NT2/D1 (cell line): ENCODE results near the gene PKNOX2.

ENCODE experiments used
- DNase-seq: peaks from one replicate; pipeline ENCODE4 v3.0.0-alpha.2; 2011; ENCODE audit warnings: low read depth, low spot score
- H3K27me3 ChIP-seq: 2 replicates; pipeline ENCODE4 v1.6.0; 2011; ENCODE audit warnings: mild to moderate bottlenecking; ENCODE audit not compliant: insufficient read length, insufficient read depth
- H3K36me3 ChIP-seq: 2 replicates; pipeline ENCODE4 v1.6.1; 2011; ENCODE audit warnings: mild to moderate bottlenecking, low read length, mixed read lengths; ENCODE audit not compliant: insufficient read depth, insufficient read length
- H3K4me1 ChIP-seq: 2 replicates; pipeline ENCODE4 v1.5.1; 2011; ENCODE audit not compliant: insufficient read depth, insufficient read length
- H3K4me3 ChIP-seq: 2 replicates; pipeline ENCODE4 v1.5.1; 2011; ENCODE audit warnings: low read depth; ENCODE audit not compliant: insufficient read length
- H3K9ac ChIP-seq: 2 replicates; pipeline ENCODE4 v1.6.0; 2011; ENCODE audit warnings: low read depth; ENCODE audit not compliant: insufficient read length
- H3K9me3 ChIP-seq: 2 replicates; pipeline ENCODE4 v1.5.1; 2011; ENCODE audit warnings: mild to moderate bottlenecking, low read length; ENCODE audit not compliant: insufficient read depth
- SUZ12 ChIP-seq: IDR thresholded peaks from 2 replicates; pipeline ENCODE4 v1.6.1; 2011; ENCODE audit not compliant: insufficient read length, insufficient read depth; ENCODE audit errors: extremely low read depth
- YY1 ChIP-seq: IDR thresholded peaks from 2 replicates; pipeline ENCODE4 v1.6.1; 2011; ENCODE audit not compliant: insufficient read length, insufficient read depth
- ZNF274 ChIP-seq: IDR thresholded peaks from 2 replicates; pipeline ENCODE4 v1.6.1; 2011; ENCODE audit warnings: mild to moderate bottlenecking, low read depth, low read length

Gene PKNOX2

DNA sequence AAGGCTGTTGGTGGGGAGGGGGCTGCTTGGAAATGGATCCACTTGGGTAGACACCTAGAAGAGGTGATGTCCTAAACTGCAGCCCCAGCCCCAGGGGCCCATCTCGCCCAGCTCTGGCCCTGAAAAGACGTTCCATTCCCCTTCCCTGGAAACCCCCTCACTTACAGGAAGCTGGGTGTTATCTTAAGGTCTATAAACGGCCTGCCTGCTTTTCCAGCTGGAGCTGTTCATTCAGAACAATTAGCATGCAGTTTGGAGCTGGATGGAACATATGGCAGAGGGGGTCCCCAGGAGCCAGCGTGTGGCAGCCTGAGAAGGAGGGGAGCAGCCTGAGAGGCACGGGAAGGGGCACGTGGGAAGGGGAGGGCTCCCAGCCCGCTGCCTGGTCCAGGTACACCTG lies 139.6 kb downstream of the PKNOX2 start:
- no peak for DNase-seq
- Histone ChIP-seq H3K9me3 (peaks cover 10% of the 10 kb centered on the region; the same call in 1 of the 2 replicates), H3K36me3 (peaks cover 6% of the 10 kb centered on the region), H3K9ac (no peak overlapping the region), H3K27me3 (no peaks in the 10 kb centered on the region), H3K4me3 (no peak overlapping the region), H3K4me1 (peaks cover 4% of the 10 kb centered on the region)
- TF ChIP-seq YY1 (no peak), ZNF274 (no peak), SUZ12 (no peak)

DNA sequence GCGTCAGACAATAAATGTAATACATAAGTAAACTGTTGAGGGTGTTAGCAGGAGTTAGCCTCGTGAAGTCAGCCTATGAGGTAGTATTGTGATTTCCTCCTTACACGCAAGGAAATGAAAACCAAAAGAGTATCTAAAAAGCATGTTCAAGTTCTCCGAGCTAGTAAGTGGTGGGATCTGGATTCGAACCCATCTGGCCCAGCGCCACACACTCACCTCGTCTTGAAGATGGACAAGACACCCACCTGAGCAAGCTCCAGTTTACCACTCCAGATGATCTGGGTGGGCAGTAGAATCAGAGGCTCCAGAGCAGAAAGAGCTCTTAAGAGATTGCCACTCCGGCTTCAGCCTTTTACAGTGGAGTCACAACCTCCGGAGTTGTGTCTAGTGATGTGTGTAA lies 140.3 kb downstream of the PKNOX2 start:
- DNase-seq, result no peak
- Histone ChIP-seq H3K4me3 (no peak overlapping the region), H3K9me3 (peaks cover 10% of the 10 kb centered on the region; the same call in 1 of the 2 replicates), H3K9ac (no peak overlapping the region), H3K36me3 (peaks cover 4% of the 10 kb centered on the region), H3K4me1 (peaks cover 4% of the 10 kb centered on the region), H3K27me3 (no peaks in the 10 kb centered on the region)
- TF ChIP-seq SUZ12, result no peak
- no peak for TF ChIP-seq ZNF274
- TF ChIP-seq YY1, result no peak

DNA sequence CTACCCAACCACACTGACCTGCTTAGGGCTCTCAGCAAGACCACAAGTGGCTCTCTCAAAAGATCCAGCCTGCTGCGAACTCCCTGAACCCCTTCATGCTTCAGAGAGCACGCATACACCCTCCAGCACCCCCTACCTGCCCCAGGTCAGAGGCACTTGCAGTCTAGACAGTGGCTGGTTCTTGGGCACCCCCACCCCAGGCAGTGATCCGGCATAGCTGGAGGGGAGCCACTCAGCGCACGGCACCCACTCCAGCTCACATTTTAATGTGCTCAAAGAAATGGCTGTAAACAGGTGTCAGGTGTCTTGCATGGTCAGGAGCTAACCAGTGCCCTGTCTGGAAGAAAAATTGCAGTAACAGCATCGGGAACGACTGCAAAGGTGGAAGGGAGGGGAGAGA lies 140.8 kb downstream of the PKNOX2 start:
- peaks cover 10% of the 10 kb centered on the region; the same call in 1 of the 2 replicates for H3K9me3 ChIP-seq
- H3K36me3 ChIP-seq, result peaks cover 4% of the 10 kb centered on the region
- no peak overlapping the region for H3K4me3 ChIP-seq
- H3K4me1 ChIP-seq, result peaks cover 4% of the 10 kb centered on the region
- no peaks in the 10 kb centered on the region for H3K27me3 ChIP-seq
- TF ChIP-seq ZNF274 (no peak), SUZ12 (no peak)
- H3K9ac ChIP-seq, result no peak overlapping the region
- no peak for DNase-seq

DNA sequence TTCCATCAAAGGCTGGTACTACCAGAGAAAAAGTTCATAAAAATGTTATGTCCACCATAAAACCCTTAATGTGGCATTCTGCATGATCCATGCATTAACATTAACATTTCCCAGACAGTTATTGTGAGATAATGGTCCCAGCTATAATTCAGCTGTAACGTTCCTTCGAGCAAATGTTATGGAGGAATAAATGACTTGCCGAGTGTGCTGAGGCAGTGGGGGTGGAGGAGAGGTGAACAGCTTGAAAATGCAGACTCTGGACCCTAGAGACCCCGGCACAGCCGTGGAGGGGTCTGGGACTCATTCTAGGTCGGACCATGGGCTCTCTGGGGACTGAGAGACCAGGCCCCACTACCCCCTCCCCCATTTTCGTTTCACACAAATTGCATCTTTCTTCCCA lies 141.9 kb downstream of the PKNOX2 start:
- DNase-seq, result no peak
- Histone ChIP-seq H3K27me3 (no peaks in the 10 kb centered on the region), H3K9me3 (peaks cover 10% of the 10 kb centered on the region; the same call in 1 of the 2 replicates), H3K4me3 (no peak overlapping the region), H3K36me3 (peaks cover 4% of the 10 kb centered on the region), H3K9ac (no peak overlapping the region), H3K4me1 (peaks cover 4% of the 10 kb centered on the region)
- TF ChIP-seq ZNF274, result no peak
- no peak for TF ChIP-seq SUZ12
- TF ChIP-seq YY1, result no peak

DNA sequence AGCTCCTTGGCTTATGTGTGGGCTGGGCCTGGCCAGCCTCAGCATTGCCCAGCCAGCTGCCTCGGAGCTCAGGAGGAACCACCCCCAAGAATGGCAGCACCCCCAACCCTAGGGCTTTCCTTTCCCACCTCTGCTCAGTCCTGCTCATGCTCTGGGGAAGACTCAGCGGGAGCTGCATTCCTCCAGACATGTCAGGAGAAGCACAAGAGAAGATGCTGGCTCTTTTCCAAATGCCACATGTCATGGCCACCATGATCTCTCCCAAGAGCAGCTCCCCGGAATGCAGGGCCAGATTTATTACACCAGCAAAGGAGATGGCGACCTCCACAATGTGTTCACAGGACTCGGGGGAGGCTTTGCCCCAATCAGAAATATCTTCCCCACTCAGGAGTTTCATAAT lies 143.7 kb downstream of the PKNOX2 start:
- DNase-seq, result no peak
- no peaks in the 10 kb centered on the region for H3K36me3 ChIP-seq
- no peaks in the 10 kb centered on the region for H3K27me3 ChIP-seq
- peaks cover 7% of the 10 kb centered on the region for H3K4me1 ChIP-seq
- TF ChIP-seq SUZ12 (no peak), ZNF274 (no peak), YY1 (no peak)
- no peak overlapping the region for H3K9ac ChIP-seq
- no peaks in the 10 kb centered on the region for H3K9me3 ChIP-seq
- H3K4me3 ChIP-seq, result no peak overlapping the region

DNA sequence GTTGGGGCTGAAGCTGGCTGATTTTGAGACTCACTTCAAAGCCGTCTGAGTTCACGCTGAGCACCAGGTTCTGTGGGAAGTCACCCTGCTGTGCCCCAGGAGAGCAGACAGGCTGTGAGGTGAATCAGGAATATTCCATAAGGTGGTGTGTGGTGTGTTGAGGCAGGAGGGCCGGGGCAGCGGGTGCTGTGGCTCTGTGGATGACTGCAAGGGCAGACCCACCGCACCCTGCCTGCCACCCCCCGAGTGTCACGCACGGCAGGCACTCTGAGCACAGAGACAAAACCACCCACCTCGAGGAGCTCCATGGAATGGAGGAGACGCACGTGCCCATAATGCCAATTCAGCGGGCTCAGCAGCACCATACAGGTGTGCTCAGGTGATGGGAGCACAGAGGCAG lies 147.8 kb downstream of the PKNOX2 start:
- no peak for DNase-seq
- H3K4me3 ChIP-seq, result no peak overlapping the region
- H3K27me3 ChIP-seq, result no peaks in the 10 kb centered on the region
- peaks cover 8% of the 10 kb centered on the region for H3K4me1 ChIP-seq
- TF ChIP-seq SUZ12 (no peak), YY1 (no peak), ZNF274 (no peak)
- peaks cover 8% of the 10 kb centered on the region; the same call in 1 of the 2 replicates for H3K9me3 ChIP-seq
- no peaks in the 10 kb centered on the region for H3K36me3 ChIP-seq
- H3K9ac ChIP-seq, result no peak overlapping the region

DNA sequence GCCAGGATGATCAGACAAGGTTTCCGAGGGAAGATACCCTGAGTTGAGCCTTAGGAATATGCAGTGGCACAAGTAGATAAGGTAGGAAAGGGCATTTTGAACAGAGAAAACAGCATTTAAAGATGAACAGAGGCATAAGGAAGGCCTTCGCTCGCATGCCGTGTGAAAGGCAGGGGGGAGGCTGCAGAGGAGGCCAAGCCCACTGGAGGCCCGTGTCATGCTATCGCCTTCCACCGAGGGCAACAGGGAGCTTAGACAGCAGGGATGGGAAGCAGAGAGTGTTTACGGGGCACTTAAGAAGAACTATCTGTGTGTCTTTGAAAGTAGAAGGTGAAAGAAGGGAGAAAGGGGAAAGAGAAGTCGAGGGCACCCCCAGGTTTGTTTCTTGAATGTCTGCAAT lies 148.3 kb downstream of the PKNOX2 start:
- Histone ChIP-seq H3K9ac (no peak overlapping the region), H3K27me3 (no peaks in the 10 kb centered on the region)
- TF ChIP-seq ZNF274, result no peak
- TF ChIP-seq SUZ12, result no peak
- TF ChIP-seq YY1, result no peak

More for the DNA sequence above, 148.3 kb downstream of the PKNOX2 start:
- Histone ChIP-seq H3K4me3 (no peak overlapping the region), H3K36me3 (no peaks in the 10 kb centered on the region), H3K4me1 (peaks cover 8% of the 10 kb centered on the region), H3K9me3 (peaks cover 12% of the 10 kb centered on the region; the same call in 1 of the 2 replicates)
- no peak for DNase-seq
